Measurements from ENCODE around the gene NMT1.

GRCh38 chr17:45135192-45135977 lies 74.3 kb downstream of the NMT1 start, which contains the start of gene ACBD4:
- TF ChIP-seq EZH2 (IDR thresholded peaks at IDR 0.05; ENCODE audit: borderline replicate concordance) (no peak), CTCF (IDR thresholded peaks at IDR 0.05; ENCODE audit: poor library complexity) (peak; percentile 100)
